NOMO-1 (cell line): ENCODE results near the gene UBIAD1.
"Not testable (repeated sequence)": the region's sequence is repeated elsewhere in the genome, so short reads cannot be mapped to it uniquely, and the experiment has no call there.

Experiments used
- DNase-seq, 2 experiments: peaks; one replicate each; lab custom pipeline; 2025; ENCODE audit not compliant: unreplicated experiment in 2 of 2; lab: John Stamatoyannopoulos, UW

UBIAD1 gene

GRCh38 chr1:11279152-11279551 lies 6.2 kb downstream of the UBIAD1 start:
- DNase-seq: no peak

- no peak for DNase-seq
These were observed 6.6 kb downstream of the UBIAD1 start for GRCh38 chr1:11279630-11280029.

DNA sequence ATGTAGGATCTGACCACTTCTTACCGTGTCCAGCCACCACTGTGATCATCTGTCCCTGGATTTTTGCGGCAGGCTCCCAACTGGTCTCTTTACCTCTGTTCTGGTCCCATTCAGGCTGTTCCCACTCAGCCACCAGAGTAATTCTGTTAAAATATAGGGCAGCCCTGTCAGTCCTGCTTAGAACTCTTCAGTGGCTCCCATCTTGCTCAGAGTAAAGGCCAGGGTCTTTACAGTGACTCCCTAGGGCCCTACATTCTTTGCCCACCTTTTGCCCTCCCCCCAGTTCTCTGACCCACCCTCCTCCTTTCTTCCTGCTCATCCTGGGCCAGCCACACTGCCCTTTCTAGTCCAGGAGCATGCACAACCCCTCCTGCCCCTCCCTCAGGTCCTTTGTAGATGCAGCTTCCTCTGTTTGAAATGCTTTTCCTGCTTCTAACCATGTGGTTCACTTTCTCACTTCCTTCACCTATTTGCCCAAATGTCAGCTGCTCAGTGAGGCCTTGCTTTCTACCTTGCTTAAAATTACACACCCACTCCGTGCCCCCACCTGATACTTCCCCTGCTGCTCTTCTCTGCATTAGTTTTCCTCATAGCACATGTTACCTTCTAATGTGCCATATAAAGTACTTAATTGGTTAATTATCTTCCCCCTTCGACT lies 7.8 kb downstream of the UBIAD1 start:
- peak in 1 of 2 experiments; percentile 10 for DNase-seq

DNA sequence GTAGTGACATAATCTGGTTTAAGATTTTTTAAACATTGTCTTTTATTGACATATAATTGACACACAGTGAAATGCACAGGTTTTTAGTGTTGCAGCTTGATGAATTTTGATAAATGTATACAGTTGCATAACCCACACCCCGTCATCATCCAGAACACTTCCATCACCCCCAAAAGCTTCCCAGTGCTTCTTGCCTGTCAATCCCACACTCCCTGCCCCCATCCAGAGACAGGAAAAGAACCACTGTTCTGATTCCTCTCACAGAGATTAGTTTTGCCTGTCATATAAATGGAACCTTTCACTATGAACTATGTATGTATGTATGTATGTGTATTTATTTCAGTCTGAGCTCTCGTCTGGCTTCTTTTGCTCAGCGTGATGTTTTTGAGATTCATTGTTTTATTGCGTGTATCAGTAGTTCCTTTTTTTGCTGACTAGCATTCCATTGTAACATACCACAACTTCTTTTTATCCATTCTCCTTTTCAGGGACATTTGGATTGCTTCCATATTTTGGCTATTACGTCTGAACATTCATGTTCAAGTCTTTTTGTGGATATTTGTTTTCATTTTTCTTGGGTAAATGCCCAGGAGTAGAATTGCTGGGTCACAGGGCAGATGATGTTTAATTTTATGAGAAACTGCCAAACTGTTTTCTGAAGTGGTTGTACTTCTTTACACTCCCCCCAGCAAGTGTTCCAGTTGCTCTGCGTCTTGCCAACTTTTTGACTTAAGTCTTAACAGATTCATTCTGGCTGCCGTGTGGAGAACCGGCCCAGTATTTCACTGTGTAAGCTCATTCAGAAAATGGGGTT lies 8.7 kb downstream of the UBIAD1 start:
- no peak for DNase-seq

DNA sequence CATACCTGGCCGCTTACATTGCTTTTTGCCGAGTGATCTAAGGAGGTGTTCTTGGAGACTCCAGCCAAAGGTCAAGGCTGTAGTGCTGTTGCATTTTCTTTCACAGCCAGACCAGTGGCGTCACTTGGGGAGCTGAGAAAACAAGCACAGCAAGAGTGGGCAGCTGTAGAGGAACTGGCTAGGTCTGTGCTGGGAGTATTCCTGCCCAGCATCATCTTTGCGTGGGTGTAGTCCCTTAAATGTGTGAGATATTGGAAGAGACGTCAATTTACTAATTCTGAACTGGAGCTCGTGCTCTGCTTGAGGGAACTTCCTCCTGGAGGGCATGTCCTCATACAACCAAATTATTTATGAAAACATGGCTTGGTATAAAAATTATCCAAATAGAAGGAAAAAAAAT lies 10.2 kb downstream of the UBIAD1 start:
- DNase-seq: no peak

DNA sequence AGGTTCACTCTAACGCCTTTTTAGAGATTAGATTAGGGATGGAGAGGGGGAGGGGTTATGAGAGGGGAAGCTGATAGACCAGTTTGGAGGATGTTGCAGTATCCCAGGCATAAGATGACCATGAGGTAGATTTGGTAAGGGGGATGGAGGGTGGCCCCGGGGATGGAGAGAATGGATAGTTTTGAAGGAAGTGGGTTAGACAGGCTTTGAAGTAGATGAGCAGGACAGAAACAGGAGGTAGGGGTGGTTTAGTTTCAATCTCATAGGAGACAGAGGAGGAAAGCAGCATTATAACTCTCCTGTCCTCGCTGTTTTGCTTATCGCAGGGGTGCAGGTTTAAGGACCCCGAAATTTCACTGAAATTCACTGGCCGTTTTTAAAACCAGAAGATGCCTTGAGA lies 11.8 kb downstream of the UBIAD1 start:
- DNase-seq: no peak

- no peak for DNase-seq
These were observed 13.1 kb downstream of the UBIAD1 start for GRCh38 chr1:11285883-11286734.

GRCh38 chr1:11286735-11287410 lies 13.9 kb downstream of the UBIAD1 start:
- DNase-seq: no peak

GRCh38 chr1:11289064-11289463 lies 16.1 kb downstream of the UBIAD1 start:
- no peak for DNase-seq

GRCh38 chr1:11291049-11291448 lies 18.1 kb downstream of the UBIAD1 start:
- no peak for DNase-seq

- DNase-seq: no peak
These were observed 20.9 kb downstream of the UBIAD1 start for GRCh38 chr1:11293856-11294255.

DNA sequence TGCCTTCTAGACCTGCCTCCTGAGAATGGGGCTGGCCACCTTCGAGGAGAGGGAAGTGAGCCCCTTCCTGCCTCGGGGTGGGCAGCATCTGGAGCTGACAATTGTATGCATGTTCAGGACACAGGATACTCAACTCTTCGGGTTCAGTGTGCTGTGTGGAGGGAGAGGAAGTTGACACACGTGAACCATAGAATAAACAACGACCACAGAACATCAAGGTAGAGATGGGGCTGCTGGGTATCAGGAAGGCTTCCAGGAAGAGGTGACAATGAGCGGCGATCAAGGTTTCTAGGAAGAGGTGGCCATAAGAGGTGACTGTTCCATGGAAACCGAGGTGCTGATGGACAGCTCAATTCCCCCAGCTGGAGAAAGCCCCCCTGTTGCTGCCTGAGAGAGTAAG lies 22.0 kb downstream of the UBIAD1 start:
- no peak for DNase-seq

GRCh38 chr1:11295905-11296304 lies 22.9 kb downstream of the UBIAD1 start:
- DNase-seq: no peak

DNA sequence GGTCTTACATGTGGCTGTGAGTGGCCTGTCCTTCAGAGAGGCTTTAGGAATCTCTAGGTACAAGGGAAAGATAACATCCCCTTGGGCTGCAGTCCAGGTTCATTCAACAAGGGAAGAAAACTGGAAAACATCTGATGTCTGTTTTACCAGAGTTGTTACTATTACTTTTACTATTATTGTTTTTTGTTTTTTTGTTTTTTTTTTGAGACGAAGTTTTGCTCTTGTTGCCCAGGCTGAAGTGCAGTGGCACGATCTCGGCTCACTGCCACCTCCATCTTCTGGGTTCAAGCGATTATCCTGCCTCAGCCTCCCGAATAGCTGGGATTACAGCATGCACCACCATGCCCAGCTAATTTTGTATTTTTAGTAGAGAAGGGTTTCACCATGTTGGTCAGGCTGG lies 24.8 kb downstream of the UBIAD1 start:
- DNase-seq: not testable (repeated sequence)

GRCh38 chr1:11298390-11299224 lies 25.6 kb downstream of the UBIAD1 start:
- no peak for DNase-seq

DNA sequence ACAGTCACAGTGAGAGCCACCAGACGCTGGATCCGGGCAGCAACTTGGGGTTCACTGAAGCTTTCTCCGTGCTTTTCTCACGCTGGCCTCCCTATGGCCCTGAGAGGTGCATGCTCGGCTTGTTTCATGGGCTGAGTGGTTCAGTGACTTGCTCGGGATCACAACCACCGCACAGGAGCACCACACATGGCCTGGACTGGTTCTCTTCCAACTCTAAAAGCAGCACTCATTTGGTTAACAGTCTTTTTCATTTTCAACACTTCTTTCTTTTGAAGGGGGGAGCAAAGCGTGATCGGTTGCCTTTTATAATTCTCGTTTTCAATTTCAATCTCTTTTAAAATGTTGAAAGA lies 26.2 kb downstream of the UBIAD1 start:
- DNase-seq: no peak

- DNase-seq: no peak
These were observed 28.6 kb downstream of the UBIAD1 start for GRCh38 chr1:11301601-11302000.

- no peak for DNase-seq
These were observed 29.4 kb downstream of the UBIAD1 start for GRCh38 chr1:11302366-11302765.

GRCh38 chr1:11305516-11305915 lies 32.5 kb downstream of the UBIAD1 start:
- DNase-seq: not testable (repeated sequence)

- no peak for DNase-seq
These were observed 34.9 kb downstream of the UBIAD1 start for GRCh38 chr1:11307852-11308251.
